Measurements from ENCODE around the gene RASL11B. TPM values are rescaled to one million over a fixed set of nuclear protein-coding genes. Genes with fewer than 3 reads are reported as not detected.

RASL11B gene
- total RNA-seq, 1 experiment from 2014 or later, result 30.0 TPM

DNA sequence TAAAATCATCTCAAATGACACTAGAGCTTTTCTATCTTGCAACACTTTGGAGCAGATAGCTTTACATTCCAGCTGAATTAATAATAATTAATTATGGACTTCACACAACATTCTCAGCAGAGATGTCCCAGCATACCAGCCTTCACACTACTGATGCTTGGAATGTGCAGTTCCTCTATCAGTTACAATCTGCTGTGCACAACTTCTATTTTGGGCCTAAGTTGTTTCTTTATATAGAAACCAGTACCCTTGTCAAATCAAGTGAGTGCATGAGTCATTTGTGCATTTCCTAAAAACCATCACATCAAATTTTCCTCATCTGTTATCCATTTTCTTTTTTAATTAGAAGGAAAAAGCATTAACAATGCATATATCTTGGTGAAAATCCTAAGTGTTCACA is 8.8 kb upstream of the RASL11B start:
- Histone ChIP-seq H2AFZ (ENCODE audit: low read length) (no peak overlapping the region), H3K9ac (ENCODE audit: extremely low read depth, insufficient read length, low read length) (no peak overlapping the region), H3K56ac (ENCODE audit: insufficient read length, low read depth, low read length) (no peak overlapping the region), H4K20me1 (ENCODE audit: control insufficient read depth, insufficient read depth, insufficient read length) (no peaks in the 10 kb centered on the region), H3K18ac (ENCODE audit: insufficient read length, low read depth, low read length) (no peak overlapping the region), H3K27me3 (ENCODE audit: insufficient read depth, low read length) (no peaks in the 10 kb centered on the region), H3K4me2 (ENCODE audit: insufficient read depth, insufficient read length, low read length) (no peak overlapping the region), H3K23ac (ENCODE audit: insufficient read length, low read depth, low read length) (no peak overlapping the region), H3K14ac (ENCODE audit: insufficient read depth, low read length) (no peak overlapping the region), H3K79me1 (ENCODE audit: insufficient read depth, low read depth, low read length, poor library complexity, severe bottlenecking) (no peaks in the 10 kb centered on the region), H2BK15ac (ENCODE audit: low read depth, low read length) (no peak overlapping the region), H3T11ph (ENCODE audit: low read length) (no peak overlapping the region), H4K8ac (replicated peaks; ENCODE audit: insufficient read length, low read depth, low read length) (no peak overlapping the region), H4K5ac (ENCODE audit: insufficient read length, low read depth, low read length) (no peak overlapping the region), H3K4ac (ENCODE audit: low read depth, low read length) (no peak overlapping the region), H4K91ac (ENCODE audit: insufficient read length, low read depth, low read length) (no peak overlapping the region), H2BK12ac (ENCODE audit: insufficient read length, low read depth, low read length) (no peak overlapping the region), H2BK20ac (ENCODE audit: low read depth, low read length, poor library complexity, severe bottlenecking) (no peak overlapping the region), H3K4me1 (ENCODE audit: insufficient read depth, low read length) (peaks cover 3% of the 10 kb centered on the region; the same call in 1 of the 2 replicates), H3K79me2 (ENCODE audit: insufficient read depth, low read length) (no peaks in the 10 kb centered on the region), H3K27ac (ENCODE audit: insufficient read length, low read depth, low read length) (no peak overlapping the region), H2AK5ac (ENCODE audit: insufficient read length, low read length) (no peak overlapping the region), H3K9me3 (ENCODE audit: control insufficient read depth, low read depth, low read length) (peaks cover 6% of the 10 kb centered on the region), H2BK120ac (ENCODE audit: low read depth, low read length, poor library complexity, severe bottlenecking) (no peak overlapping the region), H2BK5ac (ENCODE audit: insufficient read length, low read length) (no peak overlapping the region), H3K23me2 (ENCODE audit: insufficient read length, low read depth, low read length, poor library complexity, severe bottlenecking) (no peaks in the 10 kb centered on the region)
- H3K27ac Mint-ChIP-seq, result no peak overlapping the region
- no peak overlapping the region for H3K4me3 Mint-ChIP-seq
- no peak for DNase-seq
- H3K36me3 Mint-ChIP-seq (ENCODE audit: insufficient read depth in 1 of 3, low read depth in 3 of 3), result peaks cover 9 to 22% (median 16%) of the 10 kb centered on the region in 3 experiments
- H3K27me3 Mint-ChIP-seq (ENCODE audit: low read depth), result peaks cover 8% of the 10 kb centered on the region
- peaks cover 9 to 20% of the 10 kb centered on the region in 2 experiments; a peak in 4 of 5 replicates for H3K9me3 Mint-ChIP-seq
- TF ChIP-seq CTCF (conservative IDR thresholded peaks at IDR 0.05), result no peak
- H3K4me1 Mint-ChIP-seq, result peaks cover 18 to 26% of the 10 kb centered on the region in 2 experiments

Measured in H9 (cell line).